Measurements from ENCODE around the gene BCAP31.
"Not testable (repeated sequence)": the region's sequence is repeated elsewhere in the genome, so short reads cannot be mapped to it uniquely, and the experiment has no call there.

BCAP31 gene

GRCh38 chrX:153701706-153702105, 22.5 kb downstream of the BCAP31 start:
- Mint-ChIP-seq H3K36me3 (ENCODE audit: low read depth) (peaks cover 20% of the 10 kb centered on the region), H3K27ac (no peak overlapping the region), H3K4me1 (peaks cover 29% of the 10 kb centered on the region), H3K4me3 (no peak overlapping the region), H3K27me3 (ENCODE audit: low read depth) (peaks cover 4% of the 10 kb centered on the region), H3K9me3 (peaks cover 20% of the 10 kb centered on the region)
- no peak for TF ChIP-seq CTCF (IDR thresholded peaks at IDR 0.05; ENCODE audit: unreplicated experiment in 3 of 3)

- no peak overlapping the region for H3K4me3 Mint-ChIP-seq
- TF ChIP-seq CTCF (IDR thresholded peaks at IDR 0.05; ENCODE audit: unreplicated experiment in 3 of 3) = no peak
- H3K9me3 Mint-ChIP-seq = peaks cover 16% of the 10 kb centered on the region
- H3K4me1 Mint-ChIP-seq = peaks cover 24% of the 10 kb centered on the region
- H3K27ac Mint-ChIP-seq = no peak overlapping the region
- H3K27me3 Mint-ChIP-seq (ENCODE audit: low read depth) = peaks cover 4% of the 10 kb centered on the region
- H3K36me3 Mint-ChIP-seq (ENCODE audit: low read depth) = peaks cover 17% of the 10 kb centered on the region
Observed at GRCh38 chrX:153700967-153701366, 23.2 kb downstream of the BCAP31 start.

GRCh38 chrX:153700376-153700945, 23.7 kb downstream of the BCAP31 start:
- peaks cover 21% of the 10 kb centered on the region for H3K36me3 Mint-ChIP-seq (ENCODE audit: low read depth)
- H3K27me3 Mint-ChIP-seq (ENCODE audit: low read depth) = peaks cover 4% of the 10 kb centered on the region
- H3K9me3 Mint-ChIP-seq = peaks cover 21% of the 10 kb centered on the region
- no peak overlapping the region for H3K27ac Mint-ChIP-seq
- H3K4me3 Mint-ChIP-seq = no peak overlapping the region
- peaks cover 21% of the 10 kb centered on the region for H3K4me1 Mint-ChIP-seq
- TF ChIP-seq CTCF (IDR thresholded peaks at IDR 0.05; ENCODE audit: unreplicated experiment in 3 of 3) = no peak

GRCh38 chrX:153699784-153700371, 24.3 kb downstream of the BCAP31 start:
- peaks cover 19% of the 10 kb centered on the region for H3K4me1 Mint-ChIP-seq
- H3K36me3 Mint-ChIP-seq (ENCODE audit: low read depth) = peaks cover 21% of the 10 kb centered on the region
- H3K27me3 Mint-ChIP-seq (ENCODE audit: low read depth); H3K4me3 Mint-ChIP-seq; H3K27ac Mint-ChIP-seq: not testable (repeated sequence)
- peaks cover 21% of the 10 kb centered on the region for H3K9me3 Mint-ChIP-seq

GRCh38 chrX:153699210-153699783, 24.9 kb downstream of the BCAP31 start:
- H3K27ac Mint-ChIP-seq; H3K4me3 Mint-ChIP-seq; H3K27me3 Mint-ChIP-seq (ENCODE audit: low read depth): not testable (repeated sequence)
- Mint-ChIP-seq H3K36me3 (ENCODE audit: low read depth) (peaks cover 21% of the 10 kb centered on the region), H3K9me3 (peaks cover 17% of the 10 kb centered on the region), H3K4me1 (peaks cover 14% of the 10 kb centered on the region)

- peaks cover 13% of the 10 kb centered on the region for H3K9me3 Mint-ChIP-seq
- no peak overlapping the region for H3K27ac Mint-ChIP-seq
- H3K36me3 Mint-ChIP-seq (ENCODE audit: low read depth) = peaks cover 21% of the 10 kb centered on the region
- peaks cover 14% of the 10 kb centered on the region for H3K4me1 Mint-ChIP-seq
- peaks cover 4% of the 10 kb centered on the region for H3K27me3 Mint-ChIP-seq (ENCODE audit: low read depth)
- TF ChIP-seq CTCF (IDR thresholded peaks at IDR 0.05; ENCODE audit: unreplicated experiment in 3 of 3) = no peak
- no peak overlapping the region for H3K4me3 Mint-ChIP-seq
Observed at GRCh38 chrX:153697924-153698865, 26.0 kb downstream of the BCAP31 start.

- H3K9me3 Mint-ChIP-seq = peaks cover 13% of the 10 kb centered on the region
- H3K27ac Mint-ChIP-seq = peak overlapping the region in 2 of 3 experiments; percentile 24 to 29
- not testable (repeated sequence) for H3K27me3 Mint-ChIP-seq (ENCODE audit: low read depth); H3K4me3 Mint-ChIP-seq
- H3K4me1 Mint-ChIP-seq = peaks cover 14% of the 10 kb centered on the region
- peaks cover 21% of the 10 kb centered on the region for H3K36me3 Mint-ChIP-seq (ENCODE audit: low read depth)
Observed at GRCh38 chrX:153696986-153697722, 27.0 kb downstream of the BCAP31 start.

GRCh38 chrX:153696538-153696937, 27.6 kb downstream of the BCAP31 start:
- peaks cover 21% of the 10 kb centered on the region for H3K36me3 Mint-ChIP-seq (ENCODE audit: low read depth)
- not testable (repeated sequence) for H3K4me3 Mint-ChIP-seq; H3K27me3 Mint-ChIP-seq (ENCODE audit: low read depth); H3K27ac Mint-ChIP-seq
- H3K4me1 Mint-ChIP-seq = peaks cover 14% of the 10 kb centered on the region
- peaks cover 13% of the 10 kb centered on the region for H3K9me3 Mint-ChIP-seq

All from nephron (organoid).